Bronchial epithelial cell (primary cell): ENCODE results near the gene BABAM2. TPM values are rescaled to one million over a fixed set of nuclear protein-coding genes. Genes with fewer than 3 reads are reported as not detected.
A peak's percentile ranks its signal among the peaks of the same experiment; 100 is the strongest.

Experiments used
- DNase-seq: peaks from one replicate; pipeline ENCODE4 v3.0.0-alpha.2; 2010; ENCODE audit warnings: low read depth
- FAIRE-seq: peaks from 2 replicates; lab custom pipeline; 2011; peaks lifted over from hg19 to GRCh38; lab: Jason Lieb, UNC
- H3K27me3 ChIP-seq: 2 replicates; pipeline ENCODE4 v1.5.1; 2011; ENCODE audit warnings: low read length; ENCODE audit not compliant: control insufficient read depth, insufficient read depth
- H3K36me3 ChIP-seq: 2 replicates; pipeline ENCODE4 v1.5.1; 2011; ENCODE audit warnings: low read length; ENCODE audit not compliant: control insufficient read depth, insufficient read depth
- H3K4me3 ChIP-seq: 2 replicates; pipeline ENCODE4 v1.5.1; 2011; ENCODE audit warnings: mild to moderate bottlenecking, low read depth, low read length, control low read depth
- total RNA-seq: library from RNA; depleted of rRNA; stranded (reverse); fragments of >200 nt; gene quantifications from 2 replicates; pipeline ENCODE4 v1.2.1, GENCODE V29; 2014
- TF ChIP-seq, protein P1 (sequence below): IDR thresholded peaks from 2 replicates; pipeline ENCODE4 v1.5.1; 2011; ENCODE audit warnings: mild to moderate bottlenecking, moderate library complexity, low read length, control low read depth, inconsistent platforms; ENCODE audit not compliant: insufficient read depth, severe bottlenecking

The BABAM2 gene
- total RNA-seq, 1 donor from 2014 or later = 8.4 TPM

- FAIRE-seq = no peak
- H3K36me3 ChIP-seq = peaks cover 2% of the 10 kb centered on the region
- no peaks in the 10 kb centered on the region for H3K27me3 ChIP-seq
- DNase-seq = no peak
- TF ChIP-seq, protein P1, sequence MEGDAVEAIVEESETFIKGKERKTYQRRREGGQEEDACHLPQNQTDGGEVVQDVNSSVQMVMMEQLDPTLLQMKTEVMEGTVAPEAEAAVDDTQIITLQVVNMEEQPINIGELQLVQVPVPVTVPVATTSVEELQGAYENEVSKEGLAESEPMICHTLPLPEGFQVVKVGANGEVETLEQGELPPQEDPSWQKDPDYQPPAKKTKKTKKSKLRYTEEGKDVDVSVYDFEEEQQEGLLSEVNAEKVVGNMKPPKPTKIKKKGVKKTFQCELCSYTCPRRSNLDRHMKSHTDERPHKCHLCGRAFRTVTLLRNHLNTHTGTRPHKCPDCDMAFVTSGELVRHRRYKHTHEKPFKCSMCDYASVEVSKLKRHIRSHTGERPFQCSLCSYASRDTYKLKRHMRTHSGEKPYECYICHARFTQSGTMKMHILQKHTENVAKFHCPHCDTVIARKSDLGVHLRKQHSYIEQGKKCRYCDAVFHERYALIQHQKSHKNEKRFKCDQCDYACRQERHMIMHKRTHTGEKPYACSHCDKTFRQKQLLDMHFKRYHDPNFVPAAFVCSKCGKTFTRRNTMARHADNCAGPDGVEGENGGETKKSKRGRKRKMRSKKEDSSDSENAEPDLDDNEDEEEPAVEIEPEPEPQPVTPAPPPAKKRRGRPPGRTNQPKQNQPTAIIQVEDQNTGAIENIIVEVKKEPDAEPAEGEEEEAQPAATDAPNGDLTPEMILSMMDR = no peak
- H3K4me3 ChIP-seq = no peak overlapping the region
Measured at GRCh38 chr2:28312307-28313219, 422.0 kb downstream of the BABAM2 start.

GRCh38 chr2:28313220-28313784 lies 422.8 kb downstream of the BABAM2 start:
- DNase-seq (no peak), FAIRE-seq (no peak)
- TF ChIP-seq, protein P1 = no peak
- H3K4me3 ChIP-seq = no peak overlapping the region
- no peaks in the 10 kb centered on the region for H3K27me3 ChIP-seq
- peaks cover 2% of the 10 kb centered on the region for H3K36me3 ChIP-seq

DNA sequence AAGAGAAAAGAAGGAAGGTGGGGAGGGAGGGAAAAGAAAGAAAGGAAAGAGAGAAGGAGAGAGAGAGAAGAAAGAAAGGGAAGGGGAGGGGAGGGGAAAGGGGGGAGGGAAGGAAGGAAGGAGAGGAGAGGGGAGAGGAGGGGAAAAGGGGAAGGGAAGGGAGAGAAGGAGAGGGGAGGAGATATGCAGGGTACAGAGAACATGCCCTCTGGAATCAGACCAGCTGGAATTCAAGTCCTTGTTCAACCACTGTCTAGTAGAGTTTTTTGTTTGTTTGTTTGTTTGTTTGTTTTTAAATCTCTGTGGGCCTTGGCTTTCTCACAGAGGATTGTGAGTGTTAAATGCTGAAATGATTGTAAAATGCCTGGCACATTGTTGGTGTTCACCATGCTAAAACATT lies 424.4 kb downstream of the BABAM2 start:
- Histone ChIP-seq H3K4me3 (no peak overlapping the region), H3K36me3 (peaks cover 2% of the 10 kb centered on the region), H3K27me3 (no peaks in the 10 kb centered on the region)
- no peak for FAIRE-seq
- TF ChIP-seq, protein P1 = no peak
- DNase-seq = no peak

DNA sequence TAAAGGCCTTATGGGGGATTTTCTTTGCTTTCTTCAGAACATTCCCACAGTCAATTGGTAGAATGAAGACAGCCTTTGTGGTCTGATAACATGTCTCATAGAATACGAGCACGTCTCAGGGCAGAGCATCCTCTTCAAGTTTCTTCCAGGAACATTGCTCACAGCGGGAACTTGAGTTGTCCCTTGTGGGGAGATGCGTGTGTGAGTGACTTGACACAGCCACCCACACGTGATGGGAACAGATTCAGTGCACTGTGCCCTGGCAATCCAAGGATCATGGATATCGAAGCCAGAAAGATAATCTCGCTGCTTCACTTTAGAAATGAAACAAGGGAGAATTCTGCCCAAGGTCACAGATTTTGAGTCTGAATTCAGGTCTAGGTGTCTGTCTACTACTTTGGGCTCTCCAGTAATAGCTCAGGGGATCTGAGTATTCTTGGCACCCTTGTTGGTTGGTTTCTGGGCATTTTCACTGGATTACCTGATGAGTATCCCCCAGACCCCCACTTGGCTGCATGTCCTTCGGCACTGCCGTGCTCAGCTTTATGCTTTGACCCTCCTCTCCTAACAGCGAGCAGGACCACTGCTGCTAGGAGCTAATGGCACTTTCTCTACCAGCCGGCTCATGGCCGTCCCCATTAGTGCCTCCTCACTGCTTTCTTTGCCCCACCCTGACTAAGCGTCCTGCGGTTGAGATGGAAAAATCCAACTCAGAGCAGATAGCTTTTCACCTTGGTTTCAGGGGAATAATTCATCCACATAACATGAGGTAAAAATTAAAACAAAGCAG lies 426.2 kb downstream of the BABAM2 start:
- H3K4me3 ChIP-seq = no peak overlapping the region
- DNase-seq (no peak), FAIRE-seq (no peak)
- no peaks in the 10 kb centered on the region for H3K36me3 ChIP-seq
- no peaks in the 10 kb centered on the region for H3K27me3 ChIP-seq
- TF ChIP-seq, protein P1 = no peak

DNA sequence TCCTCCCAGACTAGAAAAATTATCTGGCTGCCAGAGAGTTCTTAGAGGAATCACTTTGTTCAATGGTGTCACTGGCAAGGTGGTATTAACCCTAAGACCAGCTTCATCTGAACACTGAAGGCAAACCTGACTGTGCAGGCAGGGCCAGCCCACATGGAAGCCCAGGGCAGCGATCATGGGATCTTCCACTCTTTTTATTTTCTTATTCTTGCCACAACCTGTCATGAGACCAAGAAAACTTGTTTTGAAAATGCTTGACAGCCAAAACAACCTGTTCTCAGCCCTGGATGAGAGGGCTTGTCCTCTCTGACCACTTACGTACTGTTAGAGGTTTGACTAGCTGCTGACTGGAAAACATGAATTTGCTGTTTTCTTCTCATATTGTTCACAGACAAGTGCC lies 426.9 kb downstream of the BABAM2 start:
- TF ChIP-seq, protein P1 = no peak
- Histone ChIP-seq H3K27me3 (no peaks in the 10 kb centered on the region), H3K4me3 (no peak overlapping the region), H3K36me3 (no peaks in the 10 kb centered on the region)
- DNase-seq (peak; percentile 7), FAIRE-seq (no peak)
